HG02798 (cell line): ENCODE measurements around the gene KCNMB1.

ENCODE experiments used
- ATAC-seq: cut with Tn5 transposase; IDR thresholded peaks from one replicate; pipeline ENCODE4 v1.9.1; 2021; ENCODE audit warnings: mild to moderate bottlenecking; ENCODE audit not compliant: unreplicated experiment, poor library complexity

Gene KCNMB1, protein sequence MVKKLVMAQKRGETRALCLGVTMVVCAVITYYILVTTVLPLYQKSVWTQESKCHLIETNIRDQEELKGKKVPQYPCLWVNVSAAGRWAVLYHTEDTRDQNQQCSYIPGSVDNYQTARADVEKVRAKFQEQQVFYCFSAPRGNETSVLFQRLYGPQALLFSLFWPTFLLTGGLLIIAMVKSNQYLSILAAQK

DNA sequence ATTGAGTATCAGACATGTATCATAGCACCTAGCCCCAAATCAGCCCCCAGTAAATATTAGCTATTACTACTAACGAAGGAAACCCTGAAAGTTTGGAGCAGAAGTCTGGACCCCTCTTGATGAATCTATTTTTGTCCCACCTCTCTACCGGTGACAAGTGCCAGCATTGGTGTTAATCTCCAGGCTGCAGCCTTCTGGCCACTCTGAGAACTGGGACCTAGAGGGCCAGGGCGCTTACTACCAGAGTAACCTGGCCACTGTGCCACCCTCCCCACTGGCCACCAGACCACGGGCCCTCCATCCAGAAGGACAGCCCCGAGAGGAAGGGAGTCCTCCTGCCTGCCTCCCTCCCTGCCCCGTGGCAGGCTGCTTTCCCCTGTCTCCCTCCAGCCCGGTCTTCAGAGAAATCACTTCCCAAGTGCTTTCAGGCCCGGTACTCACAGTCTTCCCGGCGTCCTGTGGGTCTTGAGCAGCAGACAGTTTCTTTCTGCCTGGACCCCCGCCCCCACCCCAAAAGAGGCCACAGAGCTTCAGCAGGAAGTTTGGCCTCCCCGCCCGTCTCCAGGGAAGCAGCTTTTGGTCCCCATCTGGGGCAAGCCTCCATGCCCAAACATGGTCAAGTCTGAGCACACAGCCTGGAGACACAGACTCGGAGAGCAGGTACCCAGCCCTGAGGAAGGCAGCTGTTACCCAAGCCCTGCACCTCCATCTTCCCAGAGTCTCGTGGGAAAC lies at the start of gene KCNMB1:
TSS of gene KCNMB1 (minus strand) at position 550 of the 732 bp plus-strand sequence. CDS start 3,920 bp downstream, outside the sequence.
- ATAC-seq = no peak

DNA sequence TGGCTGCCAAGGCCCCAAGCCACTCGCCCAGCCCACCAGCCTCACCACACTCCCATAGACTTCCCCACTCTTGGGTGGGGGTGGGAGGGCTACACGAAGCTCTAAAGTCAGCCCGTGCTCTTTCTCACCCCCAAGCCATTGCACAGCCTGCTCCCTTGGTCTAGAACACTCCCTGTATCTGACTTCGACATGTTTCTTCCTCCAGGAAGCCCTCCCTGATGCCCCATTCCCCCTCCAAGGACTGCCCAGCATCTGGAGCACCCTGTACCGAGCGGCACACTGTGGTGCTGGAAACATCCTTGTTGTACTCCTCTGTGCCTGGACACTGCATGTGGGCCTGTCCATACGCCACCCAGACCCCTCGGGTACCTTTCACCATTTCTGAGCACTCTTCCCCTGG lies 49.4 kb upstream of the KCNMB1 start:
- no peak for ATAC-seq

DNA sequence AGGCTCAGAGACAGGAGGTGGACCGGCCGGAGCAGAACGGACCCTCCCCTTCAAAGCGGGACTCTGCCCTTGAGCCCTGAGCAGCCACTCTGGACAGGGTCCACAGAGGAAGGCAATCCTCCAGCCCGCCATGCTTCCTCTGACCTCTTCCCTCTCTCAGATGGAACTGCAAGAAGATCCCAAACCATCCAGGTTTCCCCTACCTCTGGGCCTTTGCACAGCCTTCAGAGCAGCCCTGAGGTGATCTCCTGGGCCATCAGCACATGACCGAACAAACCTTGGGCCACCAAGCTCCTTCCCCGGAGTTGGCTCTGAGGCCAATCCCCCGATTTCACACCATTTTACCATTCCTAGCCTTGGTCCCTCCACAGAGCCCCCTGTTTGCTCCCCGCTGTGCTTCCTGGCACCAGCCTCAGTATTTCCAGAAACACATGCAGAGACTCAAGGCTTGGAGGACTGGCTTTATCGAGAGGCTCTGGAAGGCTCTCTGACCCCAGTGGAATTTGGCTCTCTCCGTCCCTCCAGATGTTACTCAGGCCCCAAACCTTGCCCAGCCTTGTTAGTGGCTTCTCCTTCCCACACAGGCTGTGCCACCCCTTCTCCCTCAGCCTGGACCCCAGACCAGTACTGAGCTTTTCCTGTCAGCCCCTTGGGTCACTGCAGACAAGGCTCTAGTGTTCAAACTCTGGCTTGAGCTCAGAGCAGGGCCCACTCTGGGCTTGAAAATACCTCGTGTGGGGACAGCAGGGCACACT lies 48.6 kb upstream of the KCNMB1 start:
- no peak for ATAC-seq

DNA sequence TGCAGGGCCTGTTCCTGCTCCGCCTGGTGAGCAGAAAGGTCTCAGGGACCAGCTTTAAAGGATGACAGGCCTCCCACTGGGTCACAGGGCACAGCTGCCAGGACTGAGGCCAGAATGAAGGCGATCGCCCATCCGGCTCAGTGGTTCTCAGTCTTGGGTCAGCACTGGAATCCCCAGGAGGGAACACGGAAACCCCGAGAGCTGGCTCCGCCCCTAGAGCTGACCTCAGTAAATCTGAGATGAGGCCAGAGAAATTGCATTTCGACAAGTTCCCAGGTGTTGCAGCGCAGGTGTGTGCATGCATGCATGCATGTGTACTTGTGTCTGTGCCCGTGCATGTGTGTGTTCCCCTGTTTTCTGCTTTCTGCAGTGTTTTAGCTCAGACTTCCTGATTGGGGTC lies 47.2 kb upstream of the KCNMB1 start:
- no peak for ATAC-seq

DNA sequence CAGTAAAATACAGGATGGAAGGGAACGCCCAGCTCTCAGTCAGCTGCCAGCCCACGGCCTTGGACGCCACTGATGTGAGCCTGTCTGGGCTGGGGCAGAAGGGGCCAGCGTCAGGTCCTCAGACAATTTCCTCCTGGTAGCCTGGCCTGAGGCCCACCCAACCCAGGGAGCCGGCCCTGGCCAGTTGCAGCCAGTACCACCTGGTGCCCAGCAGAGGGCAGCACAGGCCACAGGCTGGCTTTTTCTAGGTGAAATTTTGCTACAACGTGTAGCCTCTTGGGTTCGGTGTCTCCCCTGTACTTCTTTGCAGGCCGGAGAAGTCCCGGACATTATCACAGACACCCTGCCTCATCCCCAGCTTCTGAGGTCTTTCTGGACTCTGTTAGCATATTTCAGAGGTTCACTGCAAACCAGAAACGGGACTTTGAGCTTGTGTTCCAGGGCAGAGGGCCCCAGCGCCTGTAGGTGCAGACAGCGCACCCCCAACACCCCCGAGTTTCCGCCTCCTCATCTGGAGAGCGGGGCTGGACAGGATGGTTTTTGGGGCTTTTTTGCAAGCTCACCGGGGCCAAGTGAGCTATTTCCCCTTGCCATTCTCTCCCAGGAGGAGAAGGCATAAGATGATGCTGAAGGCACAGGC lies 45.9 kb upstream of the KCNMB1 start:
- ATAC-seq = peak; percentile 90

DNA sequence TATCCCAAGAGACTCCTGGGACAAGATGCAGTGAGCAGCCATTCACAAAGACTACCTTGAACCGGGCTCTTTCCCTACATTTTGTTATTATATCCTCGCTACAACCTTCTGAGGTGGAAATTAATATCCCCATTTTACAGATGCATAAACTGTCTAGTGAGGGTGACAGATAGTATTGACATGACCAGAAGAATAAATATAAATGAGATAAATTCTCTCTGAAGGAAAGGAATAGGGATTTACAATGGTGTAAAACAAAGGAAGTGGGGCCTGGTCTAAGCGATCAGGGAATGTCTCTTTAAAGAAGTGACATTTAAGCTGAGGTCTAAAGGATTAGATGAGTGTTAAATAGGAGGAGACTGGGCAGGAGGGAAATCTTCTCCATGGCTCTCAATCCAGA lies 43.5 kb upstream of the KCNMB1 start:
- ATAC-seq = no peak

DNA sequence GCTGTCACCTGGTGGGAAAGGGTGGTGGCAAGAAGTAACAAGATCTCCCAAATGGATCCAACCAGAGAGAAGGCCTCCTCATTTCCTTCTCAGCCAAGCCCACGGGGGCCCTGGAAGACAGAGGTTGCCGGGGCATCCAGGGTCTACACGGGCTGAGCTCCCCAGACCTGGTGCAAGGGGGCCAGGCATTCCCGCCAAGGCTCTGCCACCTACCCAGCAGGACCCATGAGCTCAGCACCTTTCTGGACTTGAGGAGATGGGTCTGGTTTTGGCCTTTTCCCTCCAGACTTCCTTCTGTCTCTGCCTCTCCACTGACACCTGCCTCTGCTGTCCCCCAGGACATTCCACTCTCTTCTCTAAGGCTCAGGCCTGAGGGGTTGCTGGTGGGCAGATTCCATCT lies 42.4 kb upstream of the KCNMB1 start:
- no peak for ATAC-seq

DNA sequence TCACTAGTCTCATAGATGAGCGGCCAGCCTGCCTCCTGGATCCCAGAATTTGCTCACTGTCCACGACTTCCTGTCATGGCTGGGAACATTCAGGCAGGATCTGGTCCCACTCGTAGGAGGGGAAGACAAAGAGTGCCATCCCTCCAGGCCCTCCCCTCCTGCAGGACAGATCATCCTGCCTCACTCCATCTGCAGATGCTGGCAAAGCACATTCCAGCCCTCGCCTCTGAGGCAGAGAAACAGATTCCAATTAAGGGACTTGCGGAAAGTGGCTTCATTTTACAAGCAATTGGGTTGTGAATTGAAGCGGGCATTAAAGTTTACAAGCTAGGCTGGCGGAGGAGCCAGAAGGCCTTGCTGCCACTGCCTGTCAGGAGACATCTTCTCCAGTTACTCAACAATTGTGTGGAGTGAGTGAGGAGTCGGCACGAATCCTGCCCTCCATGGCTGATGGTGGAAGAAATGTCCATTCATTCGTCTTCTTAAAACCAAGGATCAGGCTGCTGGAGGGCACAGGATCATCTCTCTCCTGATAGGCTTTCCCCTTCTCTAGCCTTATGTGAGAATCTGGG lies 41.8 kb upstream of the KCNMB1 start:
- no peak for ATAC-seq

DNA sequence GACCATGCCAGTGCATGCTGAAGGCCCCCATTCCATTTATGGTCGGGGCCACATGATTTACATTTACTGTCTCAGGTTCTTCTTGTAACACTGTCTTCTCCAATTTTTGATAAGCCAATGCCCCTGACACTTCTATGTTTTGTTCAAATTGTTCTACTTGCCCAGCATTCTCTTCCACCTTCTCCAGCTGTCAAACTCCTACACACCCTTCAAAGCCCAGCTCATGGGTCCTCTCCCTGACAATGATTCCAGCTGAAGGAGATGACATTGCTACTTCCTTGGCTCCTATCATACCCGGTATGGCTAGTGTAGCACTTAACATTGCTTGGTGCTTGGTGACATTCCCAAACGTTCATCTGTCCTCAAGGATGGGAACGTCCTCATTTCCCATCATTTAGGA lies 41.1 kb upstream of the KCNMB1 start:
- ATAC-seq = no peak

DNA sequence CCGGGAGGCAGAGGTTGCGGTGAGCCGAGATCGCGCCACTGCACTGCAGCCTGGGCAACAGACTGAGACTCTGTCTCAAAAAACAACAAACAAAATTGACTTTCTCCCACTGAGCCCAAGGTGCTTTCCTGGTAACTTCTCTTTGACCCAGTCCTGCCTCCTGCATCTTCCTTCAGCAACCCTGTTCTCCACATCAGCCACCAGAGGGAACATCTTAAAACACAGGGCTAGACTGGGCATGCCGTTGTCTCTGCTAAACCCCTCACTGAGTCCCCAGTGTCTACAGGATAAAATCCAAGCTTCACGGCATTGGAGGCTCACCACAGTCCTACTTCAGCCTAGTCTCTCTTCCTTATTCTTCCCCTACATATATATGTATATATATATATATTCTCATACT lies 39.8 kb upstream of the KCNMB1 start:
- no peak for ATAC-seq

DNA sequence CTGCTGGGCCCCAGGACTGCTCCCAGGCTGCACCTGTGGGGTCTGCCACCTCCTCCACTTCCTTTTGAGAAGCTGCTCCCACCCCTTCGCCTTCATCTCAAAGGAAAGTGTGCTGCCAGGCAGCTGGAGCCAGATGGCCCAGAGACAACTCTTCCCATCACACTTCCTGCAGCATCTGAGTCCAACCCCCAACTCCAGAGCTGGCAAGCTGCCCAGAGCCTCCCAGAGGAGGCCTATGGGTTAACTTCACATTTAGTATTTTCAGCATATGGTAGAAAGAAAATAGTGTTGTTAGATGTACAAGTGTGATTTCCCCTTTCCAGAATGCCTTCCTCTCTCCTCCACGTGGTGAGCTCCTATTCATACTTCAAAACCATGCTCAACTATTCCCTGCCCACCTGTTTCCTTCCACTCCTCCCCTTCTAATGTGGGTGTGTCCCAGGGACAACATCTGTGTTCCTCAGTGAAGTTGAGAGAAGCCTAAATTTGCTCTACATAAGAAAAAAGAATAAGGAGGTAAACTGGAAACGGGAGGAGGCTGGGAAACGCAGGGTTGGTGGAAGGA lies 38.6 kb upstream of the KCNMB1 start:
- no peak for ATAC-seq

DNA sequence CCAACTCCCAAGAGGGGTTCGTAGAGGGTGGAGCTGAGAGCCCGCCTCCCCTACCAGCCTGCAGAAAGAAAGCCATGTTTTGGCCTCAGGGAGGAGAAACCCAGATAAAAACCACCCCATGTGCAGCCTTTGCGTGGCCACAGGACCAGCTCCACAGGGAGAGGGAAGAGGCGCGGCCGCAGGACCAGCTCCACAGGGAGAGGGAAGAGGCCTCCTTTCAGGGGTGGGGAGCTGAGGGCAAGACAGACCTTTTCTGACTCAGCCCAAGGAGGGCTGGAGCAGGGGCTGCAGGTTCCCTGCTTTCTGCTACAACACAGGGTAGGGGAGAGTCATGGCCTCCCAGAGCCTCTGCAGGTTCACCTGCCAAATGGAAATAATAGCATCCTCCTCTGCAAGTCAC lies 37.6 kb upstream of the KCNMB1 start:
- no peak for ATAC-seq

DNA sequence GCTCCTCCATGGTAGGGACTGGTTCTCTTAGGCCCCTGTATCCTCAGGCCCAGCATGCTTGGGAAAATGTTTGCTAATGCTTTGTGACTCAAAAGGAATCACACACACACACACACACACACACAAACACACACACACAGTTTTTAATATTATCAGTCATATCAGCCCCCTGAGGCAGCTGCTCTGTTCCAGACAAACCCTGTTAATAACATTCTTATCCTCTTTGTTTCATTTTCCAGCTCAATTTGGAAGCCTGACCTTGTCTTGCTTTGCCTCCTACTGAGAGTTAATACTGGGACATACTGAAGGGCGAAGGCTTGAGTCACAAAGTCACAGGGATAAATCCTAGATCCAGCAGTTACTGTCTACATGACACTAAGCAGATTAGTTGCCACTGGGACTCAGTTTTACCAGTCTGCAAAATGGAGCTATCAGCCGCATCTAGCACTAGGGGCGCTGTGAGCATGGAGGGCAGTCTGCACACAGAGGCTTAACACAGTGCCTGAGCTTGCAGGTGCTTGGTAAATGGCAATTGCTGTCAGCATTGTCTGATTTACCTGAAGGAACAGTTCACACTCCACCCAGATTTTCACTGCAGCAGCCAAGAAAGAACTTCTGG lies 37.1 kb upstream of the KCNMB1 start:
- no peak for ATAC-seq

DNA sequence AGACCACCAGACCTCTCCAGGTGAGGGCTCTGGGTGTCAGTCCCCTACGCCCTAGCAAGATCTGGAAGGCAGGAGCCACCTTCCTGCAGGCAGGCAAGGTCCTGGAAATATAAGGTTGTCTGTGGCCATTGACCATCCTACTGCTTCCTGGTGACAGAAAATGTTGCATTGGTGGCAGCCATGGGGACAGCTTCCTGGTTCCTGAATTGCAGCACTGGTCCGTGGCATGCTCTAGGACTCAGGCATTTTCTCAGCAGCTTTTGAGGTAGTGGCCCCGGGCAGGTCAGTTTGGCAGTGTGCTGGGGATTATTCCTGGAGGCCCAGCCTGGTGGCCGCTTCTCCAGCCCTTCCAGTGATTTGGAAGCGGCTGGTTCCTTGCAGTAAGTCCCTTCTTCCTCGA lies 36.6 kb upstream of the KCNMB1 start:
- no peak for ATAC-seq

DNA sequence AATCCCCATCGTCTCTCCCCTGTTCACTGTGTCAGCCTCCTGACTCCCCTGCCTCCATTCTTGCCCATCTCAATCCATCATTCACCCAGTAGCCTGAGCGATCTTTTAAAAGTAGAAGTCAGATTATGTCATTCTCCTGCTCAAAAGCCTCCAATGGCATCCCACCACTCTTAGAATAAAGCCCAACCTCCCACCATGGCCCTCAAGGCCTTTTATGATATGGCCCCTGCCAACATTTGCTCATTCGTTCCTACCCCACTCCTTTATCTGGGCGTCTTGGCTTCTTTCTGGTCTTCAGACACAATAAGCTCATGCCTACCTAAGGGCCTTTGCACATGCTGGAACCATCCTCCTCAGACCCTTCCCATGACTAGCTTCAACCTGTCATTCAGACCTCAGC lies 35.5 kb upstream of the KCNMB1 start:
- ATAC-seq = no peak

DNA sequence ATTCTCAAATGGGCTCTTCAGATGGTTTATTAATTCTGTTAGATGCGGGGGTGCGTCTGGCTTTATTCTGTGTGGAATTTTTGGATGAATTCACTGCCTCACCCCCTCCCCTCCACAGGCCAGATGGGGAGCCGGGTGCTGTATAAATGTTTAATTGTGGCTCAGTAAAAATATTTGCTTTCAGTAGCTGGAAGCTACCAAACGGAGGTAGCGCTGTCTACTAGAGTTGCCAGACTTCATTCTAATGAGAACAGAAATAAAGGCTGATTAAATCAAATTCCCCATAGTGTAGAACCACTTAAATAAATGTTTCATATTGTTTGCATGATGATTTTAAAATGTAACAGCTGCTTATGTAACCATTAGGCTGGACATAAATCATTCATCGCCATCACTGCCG lies 34.5 kb upstream of the KCNMB1 start:
- no peak for ATAC-seq

DNA sequence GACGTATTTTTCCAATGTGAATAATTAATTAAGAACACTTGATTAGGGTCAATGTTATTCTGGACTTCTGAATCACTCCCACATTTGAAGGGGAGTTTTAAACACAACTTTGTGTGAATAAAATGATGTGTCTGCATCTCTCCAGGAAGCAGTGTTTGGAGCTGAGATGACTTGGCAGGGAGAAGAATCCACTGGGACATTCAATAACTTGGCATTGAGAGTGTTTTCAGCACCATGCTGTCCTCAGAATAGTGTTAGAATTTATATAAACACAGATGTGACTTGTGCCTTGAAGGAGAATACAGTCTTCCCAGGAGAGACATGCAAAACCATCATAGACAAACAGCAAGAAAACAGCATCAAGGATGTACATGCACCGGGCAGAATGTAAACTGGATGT lies 32.7 kb upstream of the KCNMB1 start:
- no peak for ATAC-seq

DNA sequence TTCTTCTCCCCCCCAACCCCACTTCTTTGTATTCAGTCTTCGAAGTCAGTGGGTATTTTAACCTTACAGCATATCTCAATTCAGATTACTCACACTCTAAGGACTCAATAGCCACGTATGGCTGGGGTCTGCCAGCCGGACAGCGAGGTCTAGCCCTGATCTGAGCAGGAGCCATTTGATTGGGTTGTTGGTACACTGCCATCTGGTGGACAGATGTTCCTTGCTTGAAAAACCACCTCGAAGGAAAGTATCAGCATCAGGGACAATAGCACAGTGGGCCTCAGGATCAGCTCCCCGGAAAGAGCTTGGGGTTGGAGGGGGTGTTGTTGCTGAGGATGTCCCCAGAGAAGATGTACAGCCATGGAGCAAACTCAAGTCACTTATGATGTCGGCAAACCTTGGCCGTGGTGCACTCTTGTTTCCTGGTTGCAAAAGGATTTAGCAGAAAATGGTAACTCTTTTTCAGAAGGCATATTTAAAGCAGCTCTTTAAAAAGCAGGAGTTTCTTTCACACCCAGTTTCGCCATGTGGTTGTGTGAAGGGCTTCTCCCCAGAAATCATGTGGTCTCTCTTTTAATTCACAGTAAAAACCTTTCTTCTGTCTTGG lies 31.7 kb upstream of the KCNMB1 start:
- ATAC-seq = peak; percentile 44

DNA sequence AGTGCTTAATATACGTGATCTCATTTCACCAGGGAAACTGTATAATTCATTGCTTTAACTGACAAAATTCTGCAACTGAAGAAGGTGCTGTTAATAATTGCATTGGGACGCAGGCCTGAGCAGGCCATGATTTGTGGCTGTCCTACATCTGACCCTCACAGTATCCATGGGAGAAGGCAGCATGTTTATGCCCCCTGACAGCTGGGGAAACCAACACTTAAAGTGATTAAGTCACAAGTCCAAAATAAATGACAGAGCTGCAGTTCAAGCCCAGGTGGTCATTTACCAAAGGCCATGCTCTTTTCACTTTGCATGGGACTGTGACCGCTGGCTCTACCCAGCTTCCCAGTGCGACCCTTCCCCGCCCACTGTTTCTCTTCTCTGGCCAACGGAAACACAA lies 30.5 kb upstream of the KCNMB1 start:
- ATAC-seq = no peak

DNA sequence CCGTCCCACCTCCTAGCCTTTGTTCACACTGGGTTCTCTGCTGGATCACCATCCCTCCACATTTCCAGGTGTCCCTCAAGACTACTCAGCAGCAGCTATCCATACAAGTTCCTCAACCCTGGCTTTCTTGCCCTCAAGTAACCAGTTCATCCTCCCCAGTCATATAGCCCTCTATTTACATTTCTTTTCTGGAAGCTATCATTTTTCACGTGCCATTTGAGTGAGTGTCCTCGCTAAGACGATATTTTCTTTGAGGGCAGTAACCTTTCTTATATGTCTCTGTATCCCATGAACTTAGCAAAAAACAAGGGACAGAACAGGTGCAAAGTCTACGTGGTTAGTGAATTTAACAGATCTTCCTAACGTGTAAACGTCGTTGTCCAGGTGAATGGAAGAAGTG lies 29.6 kb upstream of the KCNMB1 start:
- no peak for ATAC-seq
